SK-N-MC (cell line): Measurements from ENCODE around the gene GXYLT2.

Source experiments
- DNase-seq: peaks from one replicate; pipeline ENCODE4 v3.0.0-alpha.2; 2011; ENCODE audit warnings: low read depth, low spot score
- H3K27ac ChIP-seq: fragments of 200-600 bp; sonication (generic); 2 replicates; pipeline ENCODE4 v1.5.1; 2016; ENCODE audit warnings: mixed run types
- H3K36me3 ChIP-seq: fragments of 200-600 bp; sonication (generic); 2 replicates; pipeline ENCODE4 v1.6.1; 2017; ENCODE audit warnings: antibody characterized with exemption, low read length, mixed read lengths; ENCODE audit not compliant: insufficient read depth
- H3K4me3 ChIP-seq: fragments of 200-600 bp; sonication (generic); 2 replicates; pipeline ENCODE4 v1.5.1; 2016
- H3K9ac ChIP-seq: fragments of 200-600 bp; sonication (generic); 2 replicates; pipeline ENCODE4 v1.8.0; 2017; ENCODE audit warnings: mixed run types, mixed read lengths; ENCODE audit not compliant: insufficient read length
- H3K9me3 ChIP-seq: fragments of 200-600 bp; sonication (generic); 2 replicates; pipeline ENCODE4 v1.6.1; 2017; ENCODE audit warnings: low read depth, mild to moderate bottlenecking, antibody characterized with exemption, low read length, moderate library complexity, mixed read lengths
- EZH2 ChIP-seq: fragments of 200-600 bp; sonication (generic); IDR thresholded peaks from one replicate; pipeline ENCODE4 v1.6.1; 2017; ENCODE audit warnings: antibody characterized with exemption
- FOXP2 ChIP-seq: optimal IDR thresholded peaks from 2 replicates; pipeline ENCODE3; 2011; ENCODE audit warnings: mild to moderate bottlenecking, moderate library complexity; ENCODE audit not compliant: insufficient read depth; ENCODE audit errors: extremely low read length, control extremely low read depth
- POLR2AphosphoS5 ChIP-seq: IDR thresholded peaks from 2 replicates; pipeline ENCODE4 v1.6.1; 2012; ENCODE audit warnings: mild to moderate bottlenecking, low read depth, low read length, borderline replicate concordance

Gene GXYLT2

DNA sequence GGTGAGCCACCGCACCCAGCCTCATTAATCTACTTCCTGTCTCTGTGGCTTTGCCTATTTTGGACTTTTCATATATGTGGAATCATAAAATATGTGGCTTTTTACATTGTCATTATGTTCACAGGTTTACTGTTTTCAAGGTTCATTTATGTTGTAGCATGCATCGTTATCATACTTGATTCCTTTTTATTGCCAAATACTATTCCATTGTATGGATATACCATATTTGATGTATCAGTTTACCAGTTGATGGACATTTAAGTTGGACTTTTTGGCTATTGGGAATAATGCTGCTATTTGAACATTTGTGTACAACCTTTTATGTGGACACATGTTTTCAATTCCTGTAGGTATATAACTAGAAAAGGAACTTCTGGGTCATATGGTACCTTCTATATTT, 14.0 kb downstream of the GXYLT2 start:
- no peak for TF ChIP-seq FOXP2
- no peak for TF ChIP-seq POLR2AphosphoS5
- TF ChIP-seq EZH2, result no peak
- Histone ChIP-seq H3K9ac (no peak overlapping the region), H3K27ac (no peak overlapping the region), H3K4me3 (no peak overlapping the region), H3K36me3 (no peaks in the 10 kb centered on the region), H3K9me3 (no peaks in the 10 kb centered on the region)
- no peak for DNase-seq

DNA sequence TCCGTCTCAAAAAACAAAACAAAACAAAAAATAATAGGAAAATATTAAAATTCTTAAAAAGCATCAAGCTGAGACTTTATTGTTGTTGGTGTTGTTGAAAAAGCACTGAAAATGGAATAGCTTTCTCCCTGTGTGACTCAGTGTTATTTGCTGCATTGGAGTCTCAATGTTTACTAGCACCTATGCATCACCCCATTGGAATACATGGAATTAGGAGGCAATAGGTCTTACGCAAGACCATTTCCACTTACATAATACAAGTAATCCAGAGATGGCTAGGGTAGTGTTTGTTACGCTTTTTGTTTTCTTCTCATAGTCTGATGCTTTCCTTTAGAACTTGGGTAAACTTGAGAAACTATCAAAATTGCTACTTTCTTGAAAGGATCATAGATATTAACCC, 15.2 kb downstream of the GXYLT2 start:
- Histone ChIP-seq H3K9ac (no peak overlapping the region), H3K9me3 (no peaks in the 10 kb centered on the region), H3K27ac (no peak overlapping the region), H3K36me3 (no peaks in the 10 kb centered on the region), H3K4me3 (no peak overlapping the region)
- no peak for TF ChIP-seq EZH2
- no peak for TF ChIP-seq FOXP2
- no peak for TF ChIP-seq POLR2AphosphoS5
- no peak for DNase-seq

DNA sequence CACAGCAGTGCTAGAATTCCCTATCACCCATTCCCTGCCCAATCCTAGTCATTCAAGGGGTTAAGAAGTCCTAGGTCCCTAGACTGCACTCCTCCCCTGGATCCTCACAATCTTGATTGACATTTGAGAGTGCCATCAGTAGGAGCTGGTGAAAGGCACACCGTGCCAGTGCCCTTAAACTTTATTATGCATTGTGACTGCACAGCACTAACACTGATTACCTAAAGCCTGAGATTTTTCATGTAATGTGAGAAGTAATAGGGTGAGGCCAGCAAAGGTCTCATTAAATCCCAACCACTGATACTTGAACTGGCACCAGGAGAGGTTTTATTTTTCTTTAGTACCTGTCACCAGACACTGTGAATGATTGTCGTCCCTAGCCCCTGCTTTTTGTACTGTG, 16.3 kb downstream of the GXYLT2 start:
- DNase-seq, result no peak
- Histone ChIP-seq H3K9ac (no peak overlapping the region), H3K36me3 (no peaks in the 10 kb centered on the region), H3K27ac (no peak overlapping the region), H3K9me3 (no peaks in the 10 kb centered on the region), H3K4me3 (no peak overlapping the region)
- TF ChIP-seq POLR2AphosphoS5 (no peak), EZH2 (no peak), FOXP2 (no peak)

DNA sequence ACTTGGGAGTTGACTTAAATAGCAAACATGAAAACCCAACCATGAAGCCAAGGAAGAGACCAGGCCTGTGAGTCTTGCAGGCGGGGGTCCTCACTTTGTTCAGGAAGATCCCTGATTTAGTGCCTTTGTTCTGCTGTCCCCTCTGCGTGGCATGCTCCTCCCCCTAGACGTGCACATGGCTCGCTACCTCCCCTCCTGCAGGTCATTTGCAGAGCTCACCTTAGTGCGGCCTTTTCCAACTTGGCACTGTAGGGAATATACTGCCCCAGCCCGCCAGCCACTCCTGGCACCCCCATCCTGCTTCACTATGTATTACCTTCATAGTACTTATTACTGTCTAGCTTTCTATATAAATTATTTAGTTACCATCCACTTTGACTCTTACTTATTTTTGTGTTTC, 18.3 kb downstream of the GXYLT2 start:
- no peak for DNase-seq

DNA sequence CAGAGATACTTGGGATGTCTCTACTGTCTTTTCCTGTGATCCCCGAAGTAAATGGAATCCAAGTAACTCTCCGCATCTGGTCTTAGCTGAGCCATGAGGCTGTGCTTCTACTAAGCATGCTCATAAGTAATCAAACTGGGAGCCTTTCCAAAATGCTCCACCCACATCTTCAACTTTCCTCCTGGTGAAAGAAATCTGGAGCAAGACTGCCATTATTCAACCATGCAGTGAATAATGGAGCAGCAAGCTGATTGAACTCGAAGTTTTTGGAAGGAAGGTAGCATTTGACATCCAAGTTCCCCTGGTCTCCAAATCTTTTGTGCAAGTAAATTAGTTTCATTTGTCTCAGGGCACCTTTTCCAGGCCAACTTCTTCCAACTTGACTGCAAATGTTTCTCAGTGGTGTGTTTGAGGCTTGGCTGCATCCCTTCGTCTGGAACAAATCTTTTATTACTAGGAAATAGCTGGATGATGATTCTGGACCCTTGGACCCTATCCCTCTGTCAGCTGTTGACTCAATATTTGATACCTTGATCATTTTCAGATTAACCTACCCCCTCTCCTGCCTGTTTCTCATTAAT, 19.4 kb downstream of the GXYLT2 start:
- Histone ChIP-seq H3K27ac (no peak overlapping the region), H3K4me3 (no peak overlapping the region), H3K9ac (no peak overlapping the region), H3K9me3 (no peaks in the 10 kb centered on the region), H3K36me3 (no peaks in the 10 kb centered on the region)
- DNase-seq, result no peak
- TF ChIP-seq FOXP2 (no peak), POLR2AphosphoS5 (no peak), EZH2 (no peak)

More for the DNA sequence above, 18.3 kb downstream of the GXYLT2 start:
- Histone ChIP-seq H3K36me3 (no peaks in the 10 kb centered on the region), H3K4me3 (no peak overlapping the region), H3K9me3 (no peaks in the 10 kb centered on the region), H3K9ac (no peak overlapping the region), H3K27ac (no peak overlapping the region)
- TF ChIP-seq POLR2AphosphoS5 (no peak), FOXP2 (no peak), EZH2 (no peak)

DNA sequence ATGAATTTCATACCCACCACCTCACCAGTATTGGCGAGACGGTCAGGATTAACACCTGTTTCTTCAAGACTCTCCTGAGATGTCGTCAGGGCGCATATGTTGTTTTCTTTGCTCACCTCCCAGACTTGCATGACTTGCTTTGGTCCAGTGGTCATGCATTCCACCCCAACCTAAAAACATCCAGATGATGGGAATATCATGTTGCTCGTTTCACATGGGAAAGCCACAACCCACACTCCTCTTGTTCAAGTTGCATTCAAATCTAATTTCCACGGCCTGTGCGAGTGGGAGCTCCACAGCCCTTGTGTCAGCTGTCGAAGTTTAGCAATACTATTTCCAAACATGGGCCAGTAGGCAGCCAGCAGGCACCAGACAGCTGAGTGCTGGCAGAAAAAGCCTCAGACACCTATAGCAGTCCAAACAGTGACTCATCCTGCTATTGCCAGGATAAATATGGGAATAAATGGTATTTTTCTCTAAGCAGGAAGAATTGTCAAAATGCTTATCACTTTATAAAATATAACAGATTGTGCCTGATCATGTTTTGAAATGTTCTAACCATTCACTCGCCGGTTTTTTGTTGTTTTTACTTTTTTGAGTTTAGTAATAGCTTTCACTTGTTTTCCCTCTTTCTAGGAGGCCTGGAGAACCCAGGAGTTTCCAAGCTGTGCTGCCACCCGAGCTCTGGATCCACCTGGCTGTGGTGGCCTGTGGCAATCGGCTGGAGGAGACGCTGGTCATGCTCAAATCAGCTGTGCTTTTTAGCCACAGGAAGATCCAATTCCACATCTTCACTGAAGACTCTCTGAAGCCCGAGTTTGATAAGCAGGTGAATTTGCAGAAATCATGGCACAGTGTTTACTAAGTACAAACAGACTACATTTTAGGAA, 20.1 kb downstream of the GXYLT2 start:
- DNase-seq, result no peak
- Histone ChIP-seq H3K9ac (no peak overlapping the region), H3K36me3 (no peaks in the 10 kb centered on the region), H3K4me3 (no peak overlapping the region), H3K9me3 (no peaks in the 10 kb centered on the region), H3K27ac (no peak overlapping the region)
- TF ChIP-seq EZH2, result no peak

DNA sequence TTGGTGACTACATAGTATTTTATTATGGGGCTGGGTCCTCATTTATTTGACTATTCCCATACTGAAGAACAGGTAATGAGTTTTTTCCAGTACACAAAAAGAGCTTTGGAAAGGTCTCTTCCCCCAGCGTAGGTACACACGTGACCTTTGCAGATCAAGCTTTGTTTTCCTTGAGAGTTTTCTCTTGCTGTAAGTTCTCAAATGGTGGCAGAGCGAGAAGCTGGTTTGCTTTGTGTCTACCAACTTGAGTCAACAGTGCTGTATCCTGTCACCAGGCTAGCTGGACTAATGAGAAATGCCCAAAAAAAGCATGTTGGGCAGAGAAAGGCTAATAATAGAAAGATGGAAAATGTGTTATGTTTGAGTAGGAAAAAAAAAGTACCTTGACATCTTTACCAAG, 21.7 kb downstream of the GXYLT2 start:
- H3K9ac ChIP-seq, result no peak overlapping the region
- no peak for TF ChIP-seq FOXP2
- H3K4me3 ChIP-seq, result no peak overlapping the region
- H3K36me3 ChIP-seq, result no peaks in the 10 kb centered on the region
- no peak overlapping the region for H3K27ac ChIP-seq
- no peaks in the 10 kb centered on the region for H3K9me3 ChIP-seq
- DNase-seq, result no peak

DNA sequence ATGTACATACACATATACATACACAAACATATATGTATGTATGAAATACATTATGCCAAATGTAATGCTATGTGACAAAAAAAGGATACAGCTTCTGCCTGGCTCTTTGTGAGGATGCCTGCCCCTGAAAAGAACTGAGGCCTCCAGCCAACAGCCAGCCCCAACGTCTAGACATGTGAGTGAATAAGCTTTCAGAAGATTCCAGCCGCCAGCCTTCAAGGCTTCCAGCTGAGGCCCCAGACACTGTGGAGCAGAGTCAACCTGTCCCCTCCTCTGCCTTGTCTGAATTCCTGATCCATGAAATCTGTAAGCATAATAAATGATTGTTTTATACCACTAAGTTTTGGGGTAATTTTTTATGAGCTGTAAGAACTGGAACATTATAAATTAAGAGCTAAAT, 24.7 kb downstream of the GXYLT2 start:
- no peak overlapping the region for H3K4me3 ChIP-seq
- no peaks in the 10 kb centered on the region for H3K36me3 ChIP-seq
- H3K9ac ChIP-seq, result no peak overlapping the region
- H3K9me3 ChIP-seq, result no peaks in the 10 kb centered on the region
- TF ChIP-seq EZH2 (no peak), FOXP2 (no peak), POLR2AphosphoS5 (no peak)
- H3K27ac ChIP-seq, result no peak overlapping the region
- DNase-seq, result no peak

DNA sequence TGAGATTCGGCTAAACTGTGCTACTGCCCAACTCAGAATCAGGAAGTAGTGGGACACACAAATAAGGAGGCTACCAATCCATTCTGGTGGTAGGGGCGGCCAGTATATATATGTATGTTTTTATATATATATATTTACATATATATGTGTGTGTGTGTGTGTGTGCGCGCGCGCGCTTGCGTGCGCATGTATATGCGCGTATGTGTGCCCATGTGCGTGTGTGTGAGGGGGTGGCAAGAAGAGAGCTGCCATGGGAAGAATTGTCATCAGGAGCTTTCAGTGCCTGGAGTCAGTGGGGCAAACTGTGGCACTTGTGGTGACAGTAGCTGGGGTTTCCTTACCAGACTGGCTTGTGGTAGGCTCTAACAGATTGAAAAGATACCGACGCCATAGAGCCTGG, 26.5 kb downstream of the GXYLT2 start:
- Histone ChIP-seq H3K36me3 (no peaks in the 10 kb centered on the region), H3K27ac (no peak overlapping the region), H3K4me3 (no peak overlapping the region), H3K9me3 (no peaks in the 10 kb centered on the region), H3K9ac (no peak overlapping the region)
- DNase-seq, result no peak
- TF ChIP-seq EZH2, result no peak
